MM.1S (cell line): ENCODE data around the gene EPB41L3.
A peak's percentile ranks its signal among the peaks of the same experiment; 100 is the strongest.

Experiments
- DNase-seq: peaks from one replicate; pipeline ENCODE4 v3.0.0-alpha.2; 2015
- H2AFZ ChIP-seq: fragments of 300-600 bp; sonication (generic); 2 replicates; pipeline ENCODE4 v1.6.0; 2016; ENCODE audit warnings: antibody characterized with exemption, low read length
- H3F3A ChIP-seq: fragments of 300-600 bp; sonication (generic); 2 replicates; pipeline ENCODE4 v1.6.1; 2016; ENCODE audit warnings: mild to moderate bottlenecking, antibody characterized with exemption, low read length, moderate library complexity, mixed read lengths; ENCODE audit not compliant: insufficient read depth
- H3K27ac ChIP-seq: fragments of 300-600 bp; sonication (generic); 2 replicates; pipeline ENCODE4 v1.5.1; 2016; ENCODE audit warnings: mild to moderate bottlenecking, low read length
- H3K27me3 ChIP-seq: fragments of 300-600 bp; sonication (generic); replicated peaks from 2 replicates; pipeline ENCODE4 v1.6.0; 2016; ENCODE audit warnings: low read length; ENCODE audit not compliant: insufficient read depth
- H3K36me3 ChIP-seq: fragments of 300-600 bp; sonication (generic); replicated peaks from 2 replicates; pipeline ENCODE4 v1.6.1; 2016; ENCODE audit warnings: mild to moderate bottlenecking, low read length, mixed read lengths; ENCODE audit not compliant: insufficient read depth
- H3K4me1 ChIP-seq: fragments of 300-600 bp; sonication (generic); 2 replicates; pipeline ENCODE4 v1.6.1; 2016; ENCODE audit warnings: low read length, mixed read lengths
- H3K4me2 ChIP-seq: fragments of 300-600 bp; sonication (generic); 2 replicates; pipeline ENCODE4 v1.6.0; 2016; ENCODE audit warnings: low read depth, low read length
- H3K4me3 ChIP-seq: fragments of 300-600 bp; sonication (generic); 2 replicates; pipeline ENCODE4 v1.5.1; 2016; ENCODE audit warnings: low read length, mixed read lengths
- H3K79me2 ChIP-seq: fragments of 300-600 bp; sonication (generic); 2 replicates; pipeline ENCODE4 v1.6.1; 2016; ENCODE audit warnings: mixed run types, low read length, mixed read lengths
- H3K9ac ChIP-seq: fragments of 300-600 bp; sonication (generic); 2 replicates; pipeline ENCODE4 v1.6.1; 2016; ENCODE audit warnings: low read length, mixed read lengths
- H3K9me2 ChIP-seq: fragments of 300-600 bp; sonication (generic); replicated peaks from 2 replicates; pipeline ENCODE4 v1.6.1; 2016; ENCODE audit warnings: mild to moderate bottlenecking, low read length, mixed read lengths; ENCODE audit not compliant: insufficient read depth
- H3K9me3 ChIP-seq: fragments of 300-600 bp; sonication (generic); replicated peaks from 2 replicates; pipeline ENCODE4 v1.6.1; 2016; ENCODE audit warnings: mild to moderate bottlenecking, low read length, mixed read lengths; ENCODE audit not compliant: insufficient read depth
- H4K20me1 ChIP-seq: fragments of 300-600 bp; sonication (generic); 2 replicates; pipeline ENCODE4 v1.6.1; 2016; ENCODE audit warnings: mild to moderate bottlenecking, low read length, moderate library complexity, mixed read lengths; ENCODE audit not compliant: insufficient read depth
- CTCF ChIP-seq: fragments of 300-600 bp; sonication (generic); IDR thresholded peaks from 2 replicates; pipeline ENCODE4 v1.5.1; 2016; ENCODE audit warnings: antibody characterized with exemption, low read length, mixed read lengths
- EZH2 ChIP-seq: fragments of 300-600 bp; sonication (generic); optimal IDR thresholded peaks from 2 replicates; pipeline ENCODE3; 2017; ENCODE audit warnings: low read depth, mild to moderate bottlenecking, antibody characterized with exemption, low read length, mixed read lengths
- EZH2phosphoT487 ChIP-seq: fragments of 300-600 bp; sonication (generic); IDR thresholded peaks from 2 replicates; pipeline ENCODE4 v1.6.1; 2018; ENCODE audit warnings: antibody characterized with exemption, low read length

EPB41L3 gene

GRCh38 chr18:5424903-5425664, 118.7 kb downstream of the EPB41L3 start:
- H3K9me3 ChIP-seq: no peaks in the 10 kb centered on the region
- DNase-seq: peak; percentile 59
- H3K36me3 ChIP-seq: no peaks in the 10 kb centered on the region
- H3K27ac ChIP-seq: no peak overlapping the region
- no peak overlapping the region for H2AFZ ChIP-seq
- H3K4me1 ChIP-seq: peaks cover 7% of the 10 kb centered on the region
- H3K79me2 ChIP-seq: no peaks in the 10 kb centered on the region
- H3K4me3 ChIP-seq: no peak overlapping the region
- H3K27me3 ChIP-seq: no peaks in the 10 kb centered on the region
- no peaks in the 10 kb centered on the region; the same call in 1 of the 2 replicates for H3F3A ChIP-seq
- no peak overlapping the region for H3K4me2 ChIP-seq
- no peaks in the 10 kb centered on the region for H3K9me2 ChIP-seq
- no peaks in the 10 kb centered on the region for H4K20me1 ChIP-seq
- H3K9ac ChIP-seq: no peak overlapping the region
- TF ChIP-seq EZH2: no peak
- no peak for TF ChIP-seq EZH2phosphoT487
- TF ChIP-seq CTCF: peak; percentile 59

- H3K4me2 ChIP-seq: no peak overlapping the region
Observed at GRCh38 chr18:5422626-5423025, 121.2 kb downstream of the EPB41L3 start.

GRCh38 chr18:5421981-5422380, 121.8 kb downstream of the EPB41L3 start:
- Histone ChIP-seq H3K4me3 (no peak overlapping the region), H3K27ac (no peak overlapping the region), H2AFZ (no peak overlapping the region), H3F3A (no peaks in the 10 kb centered on the region; the same call in 1 of the 2 replicates), H3K27me3 (no peaks in the 10 kb centered on the region), H3K36me3 (no peaks in the 10 kb centered on the region), H3K4me2 (no peak overlapping the region), H3K4me1 (peaks cover 7% of the 10 kb centered on the region), H3K9ac (no peak overlapping the region), H3K9me3 (no peaks in the 10 kb centered on the region), H3K9me2 (no peaks in the 10 kb centered on the region), H3K79me2 (no peaks in the 10 kb centered on the region), H4K20me1 (no peaks in the 10 kb centered on the region)
- TF ChIP-seq EZH2phosphoT487 (no peak), CTCF (no peak), EZH2 (no peak)
- no peak for DNase-seq

More at GRCh38 chr18:5422626-5423025, 121.2 kb downstream of the EPB41L3 start:
- no peaks in the 10 kb centered on the region for H3K9me3 ChIP-seq
- TF ChIP-seq EZH2phosphoT487: no peak
- TF ChIP-seq EZH2: no peak
- no peak for TF ChIP-seq CTCF
- H2AFZ ChIP-seq: no peak overlapping the region
- H3K27me3 ChIP-seq: no peaks in the 10 kb centered on the region
- no peaks in the 10 kb centered on the region for H3K36me3 ChIP-seq
- no peaks in the 10 kb centered on the region for H4K20me1 ChIP-seq
- no peak overlapping the region for H3K27ac ChIP-seq
- H3K4me1 ChIP-seq: peaks cover 7% of the 10 kb centered on the region
- no peak for DNase-seq
- no peaks in the 10 kb centered on the region for H3K9me2 ChIP-seq
- no peaks in the 10 kb centered on the region for H3K79me2 ChIP-seq
- no peaks in the 10 kb centered on the region; the same call in 1 of the 2 replicates for H3F3A ChIP-seq
- no peak overlapping the region for H3K4me3 ChIP-seq
- H3K9ac ChIP-seq: no peak overlapping the region
